ENCODE results near the gene CCN2.
"Not testable (repeated sequence)": the region's sequence is repeated elsewhere in the genome, so short reads cannot be mapped to it uniquely, and the experiment has no call there.

The CCN2 gene

DNA sequence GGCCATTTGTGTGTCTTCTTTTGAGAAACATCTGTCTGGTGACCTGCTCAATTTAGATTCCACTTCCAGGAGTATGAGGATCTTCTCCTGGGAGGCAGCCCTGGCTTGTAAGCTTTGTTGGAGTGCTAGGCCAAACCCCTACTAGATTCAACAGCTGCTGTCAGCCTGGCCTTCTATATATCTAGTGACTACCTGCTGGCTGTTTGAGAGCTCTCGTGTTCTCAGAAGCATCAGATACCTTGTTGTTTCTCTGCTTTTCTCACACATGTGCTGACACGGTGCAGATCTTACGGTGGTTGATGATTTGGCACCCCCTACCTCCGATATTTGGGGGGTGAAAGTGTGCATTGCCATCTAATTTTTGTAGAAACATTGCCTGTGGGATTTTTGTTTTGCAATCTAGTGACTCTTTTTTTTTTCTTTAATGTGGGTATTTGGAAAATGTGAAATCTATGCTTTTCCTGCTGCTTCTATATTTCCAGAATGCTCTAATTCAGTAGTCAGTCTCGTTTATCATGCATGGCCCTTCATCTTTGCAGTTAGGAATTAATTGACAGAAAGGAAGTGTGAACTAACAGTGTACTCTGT is 4.7 kb downstream of the CCN2 start:
- H3K4me3 ChIP-seq (ENCODE audit: low read depth, low read length), result no peak overlapping the region

- no peak overlapping the region for H3K4me3 ChIP-seq (ENCODE audit: low read depth, low read length)
These were observed 5.2 kb downstream of the CCN2 start for GRCh38 chr6:131945971-131946370.

- H3K4me3 ChIP-seq (ENCODE audit: low read depth, low read length), result no peak overlapping the region
These were observed 13.2 kb downstream of the CCN2 start for GRCh38 chr6:131937703-131938631.

GRCh38 chr6:131937226-131937625 is 13.9 kb downstream of the CCN2 start:
- H3K4me3 ChIP-seq (ENCODE audit: low read depth, low read length), result no peak overlapping the region

GRCh38 chr6:131936156-131936555 is 15.0 kb downstream of the CCN2 start:
- H3K4me3 ChIP-seq (ENCODE audit: low read depth, low read length), result no peak overlapping the region

- H3K4me3 ChIP-seq (ENCODE audit: low read depth, low read length), result no peak overlapping the region
These were observed 20.0 kb downstream of the CCN2 start for GRCh38 chr6:131931063-131931750.

DNA sequence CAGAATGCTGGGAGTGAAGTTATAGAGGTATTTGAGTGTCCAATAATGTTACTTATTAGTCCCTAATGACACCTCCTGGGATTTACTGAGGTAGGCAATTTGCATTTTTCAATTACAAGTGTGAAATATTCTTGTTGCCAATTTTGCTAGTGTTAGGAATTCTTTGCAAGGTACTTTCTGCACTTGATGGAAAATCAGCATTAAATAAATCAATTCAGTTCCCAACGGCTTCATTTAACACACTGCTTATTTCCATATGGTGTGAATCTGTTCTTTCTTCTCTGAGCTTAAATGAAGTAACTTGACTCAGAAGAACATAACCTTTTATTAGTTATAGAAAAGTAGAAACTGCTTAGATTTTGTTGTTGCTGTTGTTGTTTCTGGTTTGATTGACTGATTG is 21.2 kb downstream of the CCN2 start:
- no peak overlapping the region for H3K4me3 ChIP-seq (ENCODE audit: low read depth, low read length)

GRCh38 chr6:131929264-131929663 is 21.9 kb downstream of the CCN2 start:
- H3K4me3 ChIP-seq (ENCODE audit: low read depth, low read length), result no peak overlapping the region

GRCh38 chr6:131924881-131925474 is 26.2 kb downstream of the CCN2 start:
- H3K4me3 ChIP-seq (ENCODE audit: low read depth, low read length), result no peak overlapping the region

DNA sequence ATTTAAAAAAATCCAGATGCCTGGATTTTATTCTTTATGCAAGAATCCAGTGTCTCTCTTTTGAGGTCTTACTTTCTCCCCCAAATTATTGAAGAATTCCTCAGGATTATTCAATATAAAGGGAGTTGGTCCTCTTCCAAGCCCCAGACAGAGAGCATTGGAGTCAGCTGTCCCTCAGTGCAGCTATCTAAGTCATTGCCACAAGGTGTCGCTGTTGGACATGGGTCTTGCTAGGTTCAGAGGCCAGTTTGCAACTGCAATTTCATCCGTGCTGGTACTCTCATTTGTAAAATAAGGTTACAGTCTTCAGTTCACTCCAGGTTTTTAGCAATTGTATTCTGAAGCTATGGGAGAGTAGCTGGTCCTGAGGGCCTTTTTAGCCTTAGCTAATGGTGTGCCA is 27.8 kb downstream of the CCN2 start:
- H3K4me3 ChIP-seq (ENCODE audit: low read depth, low read length), result no peak overlapping the region

GRCh38 chr6:131920656-131921055 is 30.5 kb downstream of the CCN2 start:
- no peak overlapping the region for H3K4me3 ChIP-seq (ENCODE audit: low read depth, low read length)

DNA sequence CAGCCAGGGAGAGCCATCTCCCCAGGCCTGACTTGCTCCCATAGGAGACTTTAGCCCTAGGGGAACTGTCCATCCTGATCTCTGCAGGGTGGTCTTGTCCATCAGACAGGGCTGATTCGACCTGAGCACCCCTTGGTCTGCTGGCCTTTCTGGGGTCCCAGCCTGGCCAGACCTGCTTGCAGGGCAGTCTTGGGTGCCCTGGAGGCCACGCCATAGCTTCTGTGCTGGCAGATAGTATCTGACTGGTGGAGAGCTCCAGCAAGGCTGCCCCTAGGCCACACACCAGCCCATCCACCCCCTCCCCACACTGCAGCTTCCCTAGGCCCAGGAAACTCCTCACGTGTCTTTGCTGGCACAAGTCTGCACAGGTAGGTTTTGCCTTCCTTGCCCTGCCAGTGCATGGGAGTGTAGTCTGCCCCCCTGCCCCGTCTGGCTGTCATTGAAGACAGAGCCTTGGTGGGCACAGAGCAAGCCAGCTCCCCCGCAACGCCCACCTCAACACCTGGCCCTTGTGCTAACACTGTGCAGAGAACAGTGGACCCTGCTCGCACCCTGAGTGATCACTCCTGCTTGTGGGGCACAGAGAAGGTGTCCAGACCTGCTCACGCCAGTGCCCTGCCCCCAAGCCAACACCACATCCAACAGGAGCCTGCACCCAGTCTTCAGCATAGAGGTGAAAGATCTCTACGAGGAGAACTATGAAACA is 32.4 kb downstream of the CCN2 start:
- H3K4me3 ChIP-seq (ENCODE audit: low read depth, low read length), result no peak overlapping the region

DNA sequence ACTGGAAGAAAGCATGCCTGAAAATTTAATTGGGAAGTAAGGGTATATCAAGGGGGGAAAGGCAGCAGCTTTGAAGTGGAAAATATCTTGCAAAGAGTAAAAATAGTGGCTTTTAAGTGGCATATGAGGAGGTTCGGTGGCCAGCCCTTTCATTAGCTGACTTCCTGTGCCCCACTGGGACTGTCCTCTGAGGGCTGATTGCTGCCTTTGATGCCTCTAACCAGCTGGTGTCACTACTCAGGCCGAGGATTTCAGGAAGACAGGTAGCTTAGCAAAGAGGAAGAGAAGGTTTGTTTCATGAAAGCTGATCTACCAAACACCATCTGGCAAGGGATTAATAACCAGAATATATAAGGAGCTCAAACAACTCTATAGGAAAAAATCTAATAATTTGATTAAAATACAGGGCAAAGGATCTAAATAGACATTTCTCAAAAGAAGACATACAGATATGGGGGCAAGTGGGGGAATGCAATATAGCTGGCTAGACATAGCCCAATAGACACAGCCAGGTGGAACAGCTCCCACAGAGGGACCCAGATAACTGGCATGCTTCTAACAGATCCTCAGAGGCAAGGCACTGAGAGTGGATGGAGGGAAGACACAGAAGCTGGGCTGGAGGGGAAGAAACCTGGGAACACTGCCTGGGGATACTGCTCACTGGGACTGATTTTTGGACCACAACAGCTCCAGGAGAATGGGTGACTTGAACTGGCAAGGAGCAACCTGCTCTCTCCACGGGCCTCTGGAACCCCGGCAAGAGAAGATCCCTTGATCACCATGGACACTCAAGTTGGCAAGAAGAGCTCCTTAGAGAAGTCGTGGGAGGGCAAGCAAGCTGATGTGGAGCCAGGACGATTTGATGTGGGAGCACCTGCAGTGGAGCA is 33.2 kb downstream of the CCN2 start:
- H3K4me3 ChIP-seq (ENCODE audit: low read depth, low read length), result no peak overlapping the region

- no peak overlapping the region for H3K4me3 ChIP-seq (ENCODE audit: low read depth, low read length)
These were observed 33.9 kb downstream of the CCN2 start for GRCh38 chr6:131917318-131917717.

DNA sequence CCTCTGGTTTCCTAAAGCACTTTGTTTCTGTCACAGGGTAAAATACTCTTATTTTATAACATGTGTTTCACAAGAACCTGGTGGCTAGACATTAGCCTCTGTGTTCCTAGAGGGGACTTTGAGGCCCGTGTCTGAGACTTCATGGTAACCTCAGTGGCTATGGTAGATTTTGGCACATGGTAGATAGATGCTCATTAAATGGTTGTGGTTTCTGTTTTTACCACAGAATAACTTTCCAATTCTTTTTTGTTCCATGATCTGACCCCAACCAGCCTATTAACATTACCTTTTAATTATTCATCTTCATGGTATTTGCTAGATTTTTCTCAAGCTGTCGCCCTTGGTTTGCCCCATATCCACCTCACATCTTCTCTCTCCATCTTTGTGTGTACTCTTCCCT is 34.3 kb downstream of the CCN2 start:
- H3K4me3 ChIP-seq (ENCODE audit: low read depth, low read length), result no peak overlapping the region

DNA sequence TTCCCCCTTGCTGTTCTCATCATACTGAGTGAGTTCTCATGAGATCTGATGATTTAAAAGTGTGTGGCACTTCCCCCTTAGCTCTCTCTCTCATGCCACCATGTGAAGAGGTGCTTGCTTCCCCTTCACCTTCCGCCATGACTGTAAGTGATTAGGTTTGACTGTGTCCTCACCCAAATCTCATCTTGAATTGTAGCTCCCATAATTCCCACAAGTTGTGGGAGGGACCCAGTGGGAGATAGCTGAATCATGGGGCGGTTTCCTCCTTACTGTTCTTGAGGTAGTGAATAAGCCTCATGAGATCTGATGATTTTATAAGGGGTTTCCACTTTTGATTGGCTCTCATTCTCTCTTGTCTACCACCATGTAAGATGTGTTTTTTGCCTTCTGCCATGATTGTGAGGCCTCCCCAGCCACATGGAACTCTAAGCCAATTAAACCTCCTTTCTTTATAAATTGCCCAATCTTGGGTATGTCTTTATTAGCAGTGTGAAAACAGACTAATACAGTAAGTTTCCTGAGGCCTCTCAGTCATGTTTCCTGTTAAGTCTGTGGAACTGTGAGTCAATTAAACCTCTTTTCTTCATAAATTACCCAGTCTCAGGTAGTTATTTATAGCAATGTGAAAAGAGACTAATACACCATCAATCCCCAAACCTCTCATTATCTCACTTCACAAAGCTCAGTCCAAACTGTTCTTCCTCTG is 34.9 kb downstream of the CCN2 start:
- not testable (repeated sequence) for H3K4me3 ChIP-seq (ENCODE audit: low read depth, low read length)

DNA sequence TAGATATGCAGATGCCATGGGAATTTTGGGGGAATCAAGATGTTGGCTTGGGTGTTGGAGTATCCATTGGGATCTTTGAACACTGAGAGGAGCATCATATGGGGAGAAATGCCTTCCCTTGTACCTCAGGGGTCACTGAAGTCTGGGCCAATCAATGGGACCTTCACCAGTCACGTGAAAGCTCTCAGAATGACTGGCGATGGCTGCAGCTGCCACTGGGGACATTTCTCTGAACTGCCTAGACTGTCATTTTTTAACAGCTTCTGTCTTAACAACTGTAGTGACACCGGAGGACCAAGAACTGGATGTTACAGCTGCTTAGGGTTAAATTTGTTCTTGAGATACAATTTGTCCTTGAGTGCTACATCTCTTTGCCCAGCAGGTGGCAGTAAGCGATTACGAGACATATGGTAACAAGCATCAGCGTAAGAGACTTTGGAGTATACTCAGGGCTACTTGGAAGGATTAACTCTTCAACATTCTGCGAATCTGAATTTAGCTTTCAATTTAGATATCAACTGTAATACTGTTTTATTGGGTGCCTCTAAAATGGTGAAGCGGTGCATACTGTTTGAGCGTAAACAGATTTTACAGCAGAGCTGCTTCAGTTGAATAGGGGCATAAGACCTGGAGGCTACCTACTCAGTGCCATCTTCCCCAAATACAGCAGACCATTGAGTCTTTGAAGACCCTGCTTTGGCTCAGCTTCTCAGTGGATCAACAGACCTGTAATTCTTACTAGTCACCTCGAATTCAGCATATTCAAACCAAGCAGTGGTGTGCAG is 36.0 kb downstream of the CCN2 start:
- H3K4me3 ChIP-seq (ENCODE audit: low read depth, low read length), result no peak overlapping the region

DNA sequence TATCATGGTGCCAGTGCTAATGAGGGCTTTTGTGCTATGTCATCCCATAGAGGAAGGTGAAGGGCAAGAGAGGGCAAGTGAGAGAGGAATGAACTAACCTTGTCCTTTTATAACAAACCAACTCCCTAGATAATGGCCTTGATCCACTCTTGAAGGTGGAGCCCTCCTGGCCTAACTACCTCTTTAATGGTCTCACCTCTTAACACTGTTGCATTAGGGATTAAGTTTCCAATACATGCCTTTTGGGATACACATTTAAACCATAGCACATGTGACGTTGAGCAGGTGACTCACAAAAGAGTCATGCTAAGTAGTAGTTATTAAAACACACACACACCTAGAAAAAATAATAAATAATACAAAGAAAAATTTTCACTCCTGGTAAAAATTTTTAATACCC is 36.9 kb downstream of the CCN2 start:
- no peak overlapping the region for H3K4me3 ChIP-seq (ENCODE audit: low read depth, low read length)

- H3K4me3 ChIP-seq (ENCODE audit: low read depth, low read length), result no peak overlapping the region
These were observed 39.2 kb downstream of the CCN2 start for GRCh38 chr6:131911951-131912350.
